GM12801 (cell line): ENCODE measurements around the gene VPS35.

Source experiments
- TF ChIP-seq, protein P1 (sequence below): IDR thresholded peaks from one replicate; pipeline ENCODE4 v1.5.1; 2011; ENCODE audit warnings: control low read depth; ENCODE audit not compliant: insufficient read length; ENCODE audit errors: extremely low read depth

VPS35 gene

DNA sequence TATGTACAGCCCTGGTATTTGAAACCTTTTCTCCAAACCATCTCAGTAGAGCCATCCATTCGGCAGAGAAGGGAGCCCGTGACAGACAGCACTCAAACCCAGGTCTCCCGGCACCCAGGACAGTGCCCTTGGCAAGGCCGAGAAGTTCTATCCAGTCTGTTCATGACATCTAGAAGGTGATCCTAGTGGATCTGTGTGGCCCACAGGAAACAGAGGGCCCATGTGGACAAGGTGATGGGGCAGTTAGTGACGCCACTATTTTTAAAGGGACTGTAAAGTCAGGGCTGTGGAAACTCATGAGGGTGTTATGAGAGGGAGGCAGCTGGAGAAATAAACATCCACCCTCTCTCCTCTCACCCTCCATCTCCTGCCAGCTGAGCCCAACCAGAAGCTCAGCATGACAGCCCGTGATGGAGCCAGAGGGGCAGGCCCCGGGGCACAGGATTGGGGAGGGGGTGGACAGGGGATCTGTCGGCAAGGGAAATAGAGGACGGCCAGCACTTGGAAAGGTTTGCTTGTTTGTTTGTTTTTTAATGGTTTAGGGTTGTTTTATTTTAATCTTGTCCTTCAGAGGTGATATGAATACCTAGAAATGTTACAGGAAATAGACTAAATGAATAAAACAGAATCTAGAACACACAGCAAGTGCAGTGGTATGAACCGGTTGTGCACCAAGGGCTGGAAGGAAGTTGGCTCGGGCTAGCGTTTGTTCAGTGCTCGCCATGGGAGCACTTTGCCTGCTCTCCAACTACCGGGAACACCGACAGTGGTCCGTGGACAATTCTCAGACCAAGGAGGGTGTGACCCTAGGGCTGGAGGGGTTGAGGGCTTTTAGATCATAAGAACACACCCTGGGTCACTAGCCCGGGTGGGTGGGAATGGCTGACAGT, 42.1 kb upstream of the VPS35 start:
- TF ChIP-seq, protein P1, sequence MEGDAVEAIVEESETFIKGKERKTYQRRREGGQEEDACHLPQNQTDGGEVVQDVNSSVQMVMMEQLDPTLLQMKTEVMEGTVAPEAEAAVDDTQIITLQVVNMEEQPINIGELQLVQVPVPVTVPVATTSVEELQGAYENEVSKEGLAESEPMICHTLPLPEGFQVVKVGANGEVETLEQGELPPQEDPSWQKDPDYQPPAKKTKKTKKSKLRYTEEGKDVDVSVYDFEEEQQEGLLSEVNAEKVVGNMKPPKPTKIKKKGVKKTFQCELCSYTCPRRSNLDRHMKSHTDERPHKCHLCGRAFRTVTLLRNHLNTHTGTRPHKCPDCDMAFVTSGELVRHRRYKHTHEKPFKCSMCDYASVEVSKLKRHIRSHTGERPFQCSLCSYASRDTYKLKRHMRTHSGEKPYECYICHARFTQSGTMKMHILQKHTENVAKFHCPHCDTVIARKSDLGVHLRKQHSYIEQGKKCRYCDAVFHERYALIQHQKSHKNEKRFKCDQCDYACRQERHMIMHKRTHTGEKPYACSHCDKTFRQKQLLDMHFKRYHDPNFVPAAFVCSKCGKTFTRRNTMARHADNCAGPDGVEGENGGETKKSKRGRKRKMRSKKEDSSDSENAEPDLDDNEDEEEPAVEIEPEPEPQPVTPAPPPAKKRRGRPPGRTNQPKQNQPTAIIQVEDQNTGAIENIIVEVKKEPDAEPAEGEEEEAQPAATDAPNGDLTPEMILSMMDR, result no peak

DNA sequence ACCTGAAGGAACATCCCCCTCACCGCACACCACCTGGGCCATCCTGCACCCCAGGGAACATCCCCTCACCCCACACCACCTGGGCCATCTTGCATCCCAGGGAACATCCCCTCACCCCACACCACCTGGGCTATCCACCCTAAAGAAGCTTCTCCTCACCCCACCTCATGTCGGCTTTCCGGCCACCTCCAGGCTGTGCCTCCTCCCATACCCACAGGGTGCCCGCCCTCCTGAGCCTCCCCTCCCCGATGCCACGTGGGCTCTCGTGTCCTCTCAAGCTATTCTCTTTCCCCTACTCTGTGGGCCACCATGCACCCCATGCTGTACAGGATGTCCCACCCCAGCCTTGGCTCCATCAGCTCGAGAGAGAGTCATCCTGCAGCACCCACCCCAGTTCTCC, 41.1 kb upstream of the VPS35 start:
- TF ChIP-seq, protein P1, result no peak

DNA sequence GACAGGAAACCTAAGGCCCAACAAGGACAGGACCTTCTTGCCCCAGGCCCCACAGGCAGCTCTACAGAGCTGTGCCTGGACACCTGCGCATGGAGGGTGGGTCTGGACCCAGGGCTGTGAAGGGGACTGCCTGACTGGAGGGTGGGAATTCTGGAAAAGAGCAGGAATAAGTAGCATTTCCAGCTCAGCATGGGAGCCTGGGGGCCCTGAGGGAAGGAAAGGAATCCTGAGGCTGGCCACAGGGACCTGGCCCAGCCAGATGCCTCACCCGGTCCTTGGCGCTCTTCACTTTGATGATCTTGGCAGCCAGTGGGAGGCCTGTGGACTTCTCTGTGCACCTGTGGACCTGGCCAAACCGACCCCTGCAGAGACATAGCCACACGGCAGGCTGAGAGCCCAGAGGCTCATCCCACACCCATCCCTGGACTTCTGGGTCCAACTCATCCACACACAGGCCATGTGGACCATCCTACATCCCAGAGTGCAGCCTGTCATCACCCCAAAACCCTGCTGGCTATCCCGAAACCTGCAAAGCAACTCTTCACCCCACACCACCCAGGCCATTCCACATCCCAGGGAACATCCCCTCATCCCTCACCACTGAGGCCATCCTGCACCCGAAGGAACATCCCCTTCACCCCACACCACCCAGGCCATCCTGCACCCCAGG, 40.5 kb upstream of the VPS35 start:
- TF ChIP-seq, protein P1, result no peak

DNA sequence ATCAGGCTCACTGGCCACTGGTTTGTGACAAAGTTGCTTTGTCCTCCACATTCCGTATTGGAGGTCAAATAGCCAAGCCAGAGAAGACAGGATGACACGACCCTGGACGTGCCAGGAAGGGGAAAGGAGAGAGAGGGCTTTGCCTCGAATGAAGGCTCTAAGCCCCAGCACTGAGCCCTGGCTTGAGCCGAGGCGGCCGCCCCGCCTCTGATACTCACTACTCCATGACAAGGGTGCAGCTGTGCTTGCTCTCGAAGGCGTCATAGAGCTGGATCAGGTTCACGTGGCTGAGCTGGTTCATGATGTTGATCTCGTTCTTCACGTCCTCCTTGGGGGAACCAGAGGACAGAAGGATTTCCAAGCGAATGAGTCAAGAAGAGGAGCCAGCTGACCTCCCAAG, 39.8 kb upstream of the VPS35 start:
- TF ChIP-seq, protein P1, result no peak

DNA sequence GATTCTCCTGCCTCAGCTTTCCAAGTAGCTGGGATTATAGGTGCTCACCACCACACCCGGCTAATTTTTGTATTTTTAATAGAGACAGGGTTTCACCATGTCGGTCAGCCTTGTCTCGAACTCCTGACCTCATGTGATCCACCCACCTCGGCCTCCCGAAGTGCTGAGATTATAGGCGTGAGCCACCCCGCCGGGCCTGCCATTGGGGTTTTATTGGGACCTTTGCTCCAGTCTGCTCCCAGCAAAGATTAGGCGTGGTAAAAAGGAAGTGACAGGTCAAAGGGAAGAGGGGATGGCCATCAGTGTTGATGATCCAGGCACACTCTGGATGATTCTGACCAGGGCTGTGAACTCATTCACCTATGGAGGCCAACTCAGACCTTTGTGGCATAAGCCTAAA, 38.7 kb upstream of the VPS35 start:
- TF ChIP-seq, protein P1, result no peak

DNA sequence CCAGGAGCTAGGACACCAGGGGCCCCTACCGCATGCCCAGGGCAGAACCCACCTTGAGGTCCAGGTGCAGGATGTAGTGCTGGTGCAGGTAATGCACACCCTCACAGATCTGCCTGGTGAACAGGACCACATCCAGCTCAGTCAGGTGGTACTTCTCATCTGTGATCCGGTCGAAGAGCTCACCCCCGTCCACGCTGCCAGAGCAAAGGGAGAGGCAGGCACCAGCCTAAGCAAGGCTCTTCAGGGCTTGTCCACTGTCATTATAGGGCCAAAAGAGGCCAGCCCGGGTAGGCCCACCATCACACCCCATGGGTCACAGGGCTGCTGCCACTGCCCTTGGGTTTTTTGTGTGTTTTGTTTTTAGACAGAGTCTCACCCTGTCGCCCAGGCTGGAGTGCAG, 38.2 kb upstream of the VPS35 start:
- TF ChIP-seq, protein P1, result no peak

DNA sequence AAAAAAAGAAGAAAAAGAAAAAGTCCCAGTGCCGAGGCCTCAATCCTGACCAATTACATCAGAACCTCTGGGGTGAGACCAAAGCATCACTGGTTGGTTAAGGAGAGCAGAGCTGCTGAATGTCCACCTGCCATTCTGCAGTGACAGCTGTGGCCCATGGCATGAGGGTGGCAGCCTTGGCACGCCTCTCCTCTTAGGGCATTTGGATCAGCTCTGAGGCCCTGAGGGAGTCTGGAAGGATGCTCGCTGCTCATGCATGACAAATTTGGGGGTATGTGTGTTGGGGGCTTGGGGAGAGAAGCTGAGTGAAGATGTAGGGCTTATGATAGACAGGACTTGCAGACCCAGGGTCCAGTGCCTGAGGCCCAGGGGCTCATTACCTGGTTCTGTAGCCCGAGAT, 32.9 kb upstream of the VPS35 start:
- TF ChIP-seq, protein P1, result no peak
